BJ (cell line): Measurements from ENCODE around the gene NUP107. TPM values are rescaled to one million over a fixed set of nuclear protein-coding genes. Genes with fewer than 3 reads are reported as not detected.
"Not testable (repeated sequence)": the region's sequence is repeated elsewhere in the genome, so short reads cannot be mapped to it uniquely, and the experiment has no call there.

Source experiments
- CTCF ChIA-PET: fragments of 350-600 bp; formaldehyde crosslinking; extraction: SDS; loops from one replicate; lab custom pipeline; 2021; ENCODE audit warnings: antibody characterized with exemption, inconsistent platforms; lab: Yijun Ruan, JAX
- POLR2A ChIA-PET: fragments of 300-600 bp; sonication (Branson Sonifier 250); formaldehyde crosslinking; extraction: SDS; loops from one replicate; lab custom pipeline; 2021; ENCODE audit warnings: antibody characterized with exemption; lab: Charles Lee
- DNase-seq: peaks from one replicate; pipeline ENCODE4 v3.0.0-alpha.2; 2011; ENCODE audit warnings: low read depth
- H3K27me3 ChIP-seq: 2 replicates; pipeline ENCODE4 v1.6.0; 2011; ENCODE audit warnings: low read length; ENCODE audit not compliant: control insufficient read depth, insufficient read depth
- H3K36me3 ChIP-seq: 2 replicates; pipeline ENCODE4 v1.5.1; 2011; ENCODE audit warnings: low read length; ENCODE audit not compliant: control insufficient read depth, insufficient read depth
- H3K4me3 ChIP-seq: 2 replicates; pipeline ENCODE4 v1.5.1; 2011; ENCODE audit warnings: low read depth, mild to moderate bottlenecking, control low read depth, low read length
- CTCF ChIP-seq: IDR thresholded peaks from 2 replicates; pipeline ENCODE4 v1.5.1; 2011; ENCODE audit warnings: low read depth, mild to moderate bottlenecking, control low read depth, inconsistent platforms, low read length, moderate library complexity; ENCODE audit not compliant: insufficient read depth
- polyA plus RNA-seq: library from polyadenylated mRNA; depleted of rRNA; stranded (reverse); fragments of >200 nt; gene quantifications from 2 replicates; pipeline ENCODE4 v1.2.3, GENCODE V29; 2011

Gene NUP107
- polyA plus RNA-seq, 1 experiment, result 23.4 TPM

GRCh38 chr12:68675101-68675842 is 11.5 kb upstream of the NUP107 start:
- no peak for DNase-seq
- no peak overlapping the region for H3K4me3 ChIP-seq
- TF ChIP-seq CTCF, result no peak
- ChIA-PET CTCF (no interaction called here), POLR2A (no interaction called here)
- no peaks in the 10 kb centered on the region for H3K36me3 ChIP-seq
- no peaks in the 10 kb centered on the region for H3K27me3 ChIP-seq

GRCh38 chr12:68676854-68677253 is 9.9 kb upstream of the NUP107 start:
- DNase-seq, H3K4me3 ChIP-seq, H3K36me3 ChIP-seq, CTCF ChIA-PET, H3K27me3 ChIP-seq: not testable (repeated sequence)
- POLR2A ChIA-PET, result interaction anchor here (0.7 kb wide), 1 partner anchor 195 kb away, joined by 7 read pairs; no protein-coding TSS in a partner anchor

GRCh38 chr12:68686262-68686594 is 550 bp upstream of the NUP107 start:
- TF ChIP-seq CTCF, result no peak
- H3K4me3 ChIP-seq, result peak overlapping the region; percentile 68
- CTCF ChIA-PET, result no interaction called here
- no peak for DNase-seq
- H3K36me3 ChIP-seq, result no peaks in the 10 kb centered on the region
- POLR2A ChIA-PET, result no interaction called here
- H3K27me3 ChIP-seq, result no peaks in the 10 kb centered on the region

- TF ChIP-seq CTCF, result no peak
- Histone ChIP-seq H3K36me3 (peaks cover 4% of the 10 kb centered on the region; the same call in 1 of the 2 replicates), H3K4me3 (no peak overlapping the region), H3K27me3 (no peaks in the 10 kb centered on the region)
- ChIA-PET CTCF (interaction anchor here (0.7 kb wide), 2 partner anchors 379 to 860 kb away, joined by 3 to 4 read pairs; no protein-coding TSS in a partner anchor), POLR2A (no interaction called here)
- DNase-seq, result no peak
These were observed 8.7 kb downstream of the NUP107 start for GRCh38 chr12:68695454-68695853.

GRCh38 chr12:68699486-68699885 is 12.7 kb downstream of the NUP107 start:
- ChIA-PET POLR2A (no interaction called here), CTCF (no interaction called here)
- no peak for DNase-seq
- Histone ChIP-seq H3K36me3 (peaks cover 4% of the 10 kb centered on the region; the same call in 1 of the 2 replicates), H3K27me3 (no peaks in the 10 kb centered on the region), H3K4me3 (no peak overlapping the region)
- TF ChIP-seq CTCF, result no peak

- H3K36me3 ChIP-seq, result peaks cover 5% of the 10 kb centered on the region; the same call in 1 of the 2 replicates
- no peak for TF ChIP-seq CTCF
- no peak for DNase-seq
- POLR2A ChIA-PET, result no interaction called here
- no peaks in the 10 kb centered on the region for H3K27me3 ChIP-seq
- CTCF ChIA-PET, result interaction anchor here (1.1 kb wide), 1 partner anchor 80 kb away, joined by 3 read pairs; the partner anchor contains the start of gene MDM2
- no peak overlapping the region for H3K4me3 ChIP-seq
These were observed 41.0 kb downstream of the NUP107 start for GRCh38 chr12:68727776-68728175.
